ENCODE results near the gene FETUB.

Gene FETUB

GRCh38 chr3:186605561-186606545 is 34.3 kb upstream of the FETUB start:
- Histone ChIP-seq H3K4me3 (no peak overlapping the region), H3K27ac (no peak overlapping the region)
- no peak for DNase-seq (ENCODE audit: low spot score)
- TF ChIP-seq CTCF (IDR thresholded peaks at IDR 0.05) = no peak

- no peak for TF ChIP-seq CTCF (IDR thresholded peaks at IDR 0.05)
- H3K4me3 ChIP-seq = no peak overlapping the region
- no peak overlapping the region for H3K27ac ChIP-seq
- no peak for DNase-seq (ENCODE audit: low spot score)
Measured at GRCh38 chr3:186608624-186609215, 31.5 kb upstream of the FETUB start.

- no peak for TF ChIP-seq CTCF (IDR thresholded peaks at IDR 0.05)
- H3K4me3 ChIP-seq = no peak overlapping the region
- H3K27ac ChIP-seq = no peak overlapping the region
- no peak for DNase-seq (ENCODE audit: low spot score)
Measured at GRCh38 chr3:186609247-186609868, 30.8 kb upstream of the FETUB start.

- Histone ChIP-seq H3K4me3 (no peak overlapping the region), H3K27ac (no peak overlapping the region)
- TF ChIP-seq CTCF (IDR thresholded peaks at IDR 0.05) = no peak
- DNase-seq (ENCODE audit: low spot score) = no peak
Measured at GRCh38 chr3:186612065-186612464, 28.1 kb upstream of the FETUB start.

- no peak within 1 kb of the TSS for H3K4me3 ChIP-seq
- H3K27ac ChIP-seq = no peak within 1 kb of the TSS
- no peak for TF ChIP-seq CTCF (IDR thresholded peaks at IDR 0.05)
- no peak for DNase-seq (ENCODE audit: low spot score)
Measured at GRCh38 chr3:186612721-186613636, 27.2 kb upstream of the FETUB start, which contains the start of gene AHSG. AHSG (plus strand) TSS chr3:186613060; CDS start chr3:186613142, 82 bp downstream.

GRCh38 chr3:186613637-186614265 is 26.4 kb upstream of the FETUB start:
- no peak overlapping the region for H3K27ac ChIP-seq
- H3K4me3 ChIP-seq = no peak overlapping the region
- TF ChIP-seq CTCF (IDR thresholded peaks at IDR 0.05) = no peak
- DNase-seq (ENCODE audit: low spot score) = no peak

Data from coronary artery (tissue), 2 donors.